Ectodermal cell (in vitro differentiated cells): Measurements from ENCODE around the gene SYPL2.
"Not testable (repeated sequence)": the region's sequence is repeated elsewhere in the genome, so short reads cannot be mapped to it uniquely, and the experiment has no call there.

Experiments
- H3K27ac ChIP-seq: 2 replicates; pipeline ENCODE4 v1.7.0; 2013; ENCODE audit warnings: mild to moderate bottlenecking, low read depth, low read length; ENCODE audit not compliant: insufficient read depth, poor library complexity, severe bottlenecking
- H3K27me3 ChIP-seq: 2 replicates; pipeline ENCODE4 v1.7.0; 2013; ENCODE audit warnings: mild to moderate bottlenecking, low read length; ENCODE audit not compliant: insufficient read depth, control insufficient read depth, poor library complexity, severe bottlenecking
- H3K36me3 ChIP-seq: one replicate; pipeline ENCODE4 v1.7.0; 2013; ENCODE audit warnings: low read length; ENCODE audit not compliant: control insufficient read depth, insufficient read depth
- H3K4me1 ChIP-seq: one replicate; pipeline ENCODE4 v1.7.0; 2013; ENCODE audit warnings: low read length; ENCODE audit not compliant: control insufficient read depth, insufficient read depth
- H3K4me3 ChIP-seq: 2 replicates; pipeline ENCODE4 v1.7.0; 2013; ENCODE audit warnings: low read depth, low read length, control low read depth; ENCODE audit not compliant: insufficient read depth
- H3K9me3 ChIP-seq: 2 replicates; pipeline ENCODE4 v1.7.0; 2013; ENCODE audit warnings: mild to moderate bottlenecking, low read length, moderate library complexity; ENCODE audit not compliant: control insufficient read depth
- WGBS, 2 experiments: methylation state at CpG; one replicate each; pipeline ENCODE4 v1.1.7; 2013; ENCODE audit warnings: missing lambda C conversion rate in 2 of 2; 5-methylcytosine and 5-hydroxymethylcytosine counted together

The SYPL2 gene

DNA sequence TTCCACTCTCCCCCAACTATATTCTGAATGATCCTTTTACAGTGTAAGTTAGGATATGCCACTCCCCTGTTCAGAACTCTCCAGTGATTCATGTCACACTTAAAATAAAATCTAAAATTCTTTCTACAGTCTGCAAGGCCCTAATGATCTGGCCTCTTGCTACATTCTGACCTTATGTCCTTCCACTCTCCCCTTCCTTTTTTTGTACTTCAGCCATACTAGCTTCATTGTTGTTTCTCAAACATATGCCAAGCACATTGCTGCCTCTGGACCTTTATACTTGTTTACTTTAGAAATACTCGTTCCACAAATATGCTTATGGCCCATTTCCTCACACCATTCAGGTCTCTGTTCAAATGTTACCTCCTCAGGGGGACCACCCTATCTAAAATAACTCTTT lies 25.3 kb upstream of the SYPL2 start:
- H3K27ac ChIP-seq = no peak overlapping the region
- no peak overlapping the region for H3K4me3 ChIP-seq
- H3K27me3 ChIP-seq = peaks cover 10% of the 10 kb centered on the region
- H3K4me1 ChIP-seq = no peaks in the 10 kb centered on the region
- 70 to 75% methylated on average over 1 of the region's 1 CpG for WGBS, 2 experiments
- no peaks in the 10 kb centered on the region for H3K36me3 ChIP-seq
- H3K9me3 ChIP-seq = no peaks in the 10 kb centered on the region

GRCh38 chr1:109443476-109443875 lies 22.9 kb upstream of the SYPL2 start:
- H3K4me1 ChIP-seq = no peaks in the 10 kb centered on the region
- no peaks in the 10 kb centered on the region for H3K9me3 ChIP-seq
- peaks cover 15% of the 10 kb centered on the region for H3K27me3 ChIP-seq
- no peaks in the 10 kb centered on the region for H3K36me3 ChIP-seq
- whole genome bisulfite sequencing, 2 experiments = 90 to 92% methylated on average over 2 of the region's 2 CpGs
- no peak overlapping the region for H3K27ac ChIP-seq
- H3K4me3 ChIP-seq = no peak overlapping the region

DNA sequence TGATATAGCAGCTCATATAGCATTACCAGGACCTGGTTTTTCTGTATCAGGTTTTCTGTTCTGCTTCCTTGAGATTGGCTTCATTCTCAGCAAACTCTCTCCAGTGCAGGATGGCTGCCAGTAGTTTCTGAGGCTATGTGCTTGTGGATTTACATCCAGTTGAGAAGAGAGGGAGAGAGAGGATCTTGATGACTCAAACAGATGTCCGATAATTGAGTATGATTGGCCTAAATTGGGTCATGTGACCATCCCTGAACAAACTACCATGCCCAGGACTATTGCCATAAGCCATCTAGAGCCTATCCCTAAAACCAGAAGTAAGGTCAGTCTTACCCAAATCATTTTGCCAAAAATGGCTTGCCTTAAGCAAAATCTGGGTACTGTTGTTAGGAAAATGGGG lies 22.0 kb upstream of the SYPL2 start:
- Histone ChIP-seq H3K27ac (no peak overlapping the region), H3K4me3 (no peak overlapping the region), H3K36me3 (no peaks in the 10 kb centered on the region), H3K4me1 (no peaks in the 10 kb centered on the region), H3K9me3 (no peaks in the 10 kb centered on the region), H3K27me3 (peaks cover 15% of the 10 kb centered on the region)
- WGBS, 2 experiments = 83 to 100% methylated on average over 1 of the region's 1 CpG

DNA sequence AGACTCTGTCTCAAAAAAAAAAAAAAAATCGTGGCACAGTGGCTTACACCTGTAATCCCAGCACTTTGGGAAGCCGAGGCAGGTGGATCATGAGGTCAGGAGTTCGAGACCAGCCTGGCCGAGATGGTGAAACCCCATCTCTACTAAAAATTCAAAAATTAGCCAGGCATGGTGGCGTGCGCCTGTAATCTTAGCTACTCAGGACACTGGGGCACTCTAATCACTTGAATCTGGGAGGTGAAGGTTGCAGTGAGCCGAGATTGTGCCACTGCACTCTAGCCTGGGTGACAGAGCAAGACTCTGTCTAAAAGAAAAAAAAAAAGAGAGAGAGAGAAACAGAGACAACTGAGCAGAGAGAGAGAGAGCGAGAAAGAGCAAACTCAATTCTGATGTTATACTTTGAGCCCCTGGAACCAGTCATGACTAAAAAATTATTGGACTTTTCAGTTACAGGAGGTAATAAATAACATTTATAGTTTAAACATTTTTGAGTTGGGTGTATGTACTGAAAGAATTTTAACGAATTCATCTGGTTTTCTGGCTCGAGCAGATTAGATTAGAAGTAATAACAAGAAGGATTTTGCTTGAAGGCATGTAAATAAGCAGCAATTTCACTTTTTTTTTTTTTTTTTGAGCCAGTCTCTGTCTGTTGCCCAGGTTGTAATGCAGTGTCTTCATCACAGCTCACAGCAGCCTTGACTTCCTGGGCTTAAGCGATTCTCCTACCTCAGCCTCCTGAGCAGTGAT lies 20.2 kb upstream of the SYPL2 start:
- H3K27me3 ChIP-seq = peaks cover 15% of the 10 kb centered on the region
- WGBS, 2 experiments = 77 to 81% methylated on average over 10 of the region's 11 CpGs
- not testable (repeated sequence) for H3K27ac ChIP-seq, H3K36me3 ChIP-seq, H3K4me3 ChIP-seq, H3K4me1 ChIP-seq, H3K9me3 ChIP-seq

DNA sequence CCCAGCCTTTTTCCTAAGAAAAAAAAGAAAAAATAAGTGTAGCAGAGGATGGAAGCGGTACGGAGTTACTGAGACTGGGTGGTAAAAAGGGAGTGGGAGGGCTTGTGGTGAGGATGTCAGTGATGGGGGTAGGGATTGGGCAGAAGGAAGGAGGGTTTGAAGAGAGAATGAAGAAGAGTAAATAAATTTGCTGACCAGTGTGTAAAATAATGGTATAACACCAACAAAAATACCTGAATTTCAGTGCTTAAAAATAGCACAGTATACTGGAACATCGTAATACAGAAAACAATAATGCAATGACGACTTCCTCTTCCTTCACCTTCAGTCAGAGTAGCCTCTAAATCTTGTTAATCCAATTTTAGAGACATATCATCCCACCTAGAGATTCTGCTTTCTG lies 18.8 kb upstream of the SYPL2 start:
- WGBS, 2 experiments = 82 to 88% methylated on average over 4 of the region's 4 CpGs
- H3K36me3 ChIP-seq = no peaks in the 10 kb centered on the region
- no peaks in the 10 kb centered on the region for H3K4me1 ChIP-seq
- H3K27ac ChIP-seq = no peak overlapping the region
- no peaks in the 10 kb centered on the region for H3K9me3 ChIP-seq
- no peak overlapping the region for H3K4me3 ChIP-seq
- peaks cover 10% of the 10 kb centered on the region for H3K27me3 ChIP-seq

GRCh38 chr1:109454497-109455133 lies 11.7 kb upstream of the SYPL2 start:
- 100% methylated on average over 1 of the region's 1 CpG; no CpG with 5 or more reads in 1 of the 2 experiments for WGBS, 2 experiments
- H3K27me3 ChIP-seq = no peaks in the 10 kb centered on the region
- H3K4me3 ChIP-seq = no peak overlapping the region
- H3K27ac ChIP-seq = no peak overlapping the region
- H3K36me3 ChIP-seq = no peaks in the 10 kb centered on the region
- no peaks in the 10 kb centered on the region for H3K9me3 ChIP-seq
- H3K4me1 ChIP-seq = no peaks in the 10 kb centered on the region

- H3K9me3 ChIP-seq = no peaks in the 10 kb centered on the region
- H3K27me3 ChIP-seq = peaks cover 14% of the 10 kb centered on the region
- H3K4me3 ChIP-seq = no peak overlapping the region
- no peaks in the 10 kb centered on the region for H3K4me1 ChIP-seq
- H3K27ac ChIP-seq = no peak overlapping the region
- H3K36me3 ChIP-seq = no peaks in the 10 kb centered on the region
- WGBS, 2 experiments = 91 to 92% methylated on average over 4 of the region's 4 CpGs
These were observed 8.5 kb upstream of the SYPL2 start for GRCh38 chr1:109457819-109458218.

- Histone ChIP-seq H3K9me3 (no peaks in the 10 kb centered on the region), H3K4me1 (no peaks in the 10 kb centered on the region), H3K27me3 (peaks cover 91% of the 10 kb centered on the region), H3K27ac (no peak overlapping the region), H3K36me3 (no peaks in the 10 kb centered on the region), H3K4me3 (peak overlapping the region; percentile 30)
- 6 to 7% methylated on average over 24 of the region's 24 CpGs for WGBS, 2 experiments
These were observed 258 bp upstream of the SYPL2 start for GRCh38 chr1:109466125-109466451.

GRCh38 chr1:109467301-109467777 lies 993 bp downstream of the SYPL2 start:
- 12 to 13% methylated on average over 23 of the region's 23 CpGs for WGBS, 2 experiments
- Histone ChIP-seq H3K4me3 (peak overlapping the region; percentile 30), H3K27me3 (peaks cover 81% of the 10 kb centered on the region), H3K36me3 (no peaks in the 10 kb centered on the region), H3K9me3 (no peaks in the 10 kb centered on the region), H3K27ac (no peak overlapping the region), H3K4me1 (no peaks in the 10 kb centered on the region)

GRCh38 chr1:109468061-109468460 lies 1.7 kb downstream of the SYPL2 start:
- Histone ChIP-seq H3K27ac (no peak overlapping the region), H3K4me1 (no peaks in the 10 kb centered on the region), H3K27me3 (peaks cover 75% of the 10 kb centered on the region), H3K4me3 (no peak overlapping the region), H3K9me3 (no peaks in the 10 kb centered on the region), H3K36me3 (no peaks in the 10 kb centered on the region)
- 90 to 92% methylated on average over 1 of the region's 1 CpG for WGBS, 2 experiments
